ENCODE data around the gene DMC1. TPM values are rescaled to one million over a fixed set of nuclear protein-coding genes. Genes with fewer than 3 reads are reported as not detected.
A peak's percentile ranks its signal among the peaks of the same experiment; 100 is the strongest.

DMC1 gene
- total RNA-seq, 1 experiment from 2014 or later, result 0.89 TPM

GRCh38 chr22:38494939-38495338 lies 75.0 kb downstream of the DMC1 start:
- H3K4me1 ChIP-seq (ENCODE audit: control insufficient read depth in 1 of 2, insufficient read depth in 2 of 2, low read length in 2 of 2), result no peaks in the 10 kb centered on the region; a peak in 1 of 4 replicates
- H3K27ac ChIP-seq (ENCODE audit: low read depth, low read length), result no peak overlapping the region
- H3K9ac ChIP-seq (ENCODE audit: low read length), result no peak overlapping the region
- no peaks in the 10 kb centered on the region for H3K27me3 ChIP-seq (ENCODE audit: insufficient read depth, low read length)
- H3K9me2 ChIP-seq (ENCODE audit: insufficient read depth), result no peaks in the 10 kb centered on the region
- H3K4me2 ChIP-seq (ENCODE audit: low read length), result no peak overlapping the region
- DNase-seq (ENCODE audit: low read depth, low spot score), result no peak
- CTCF ChIA-PET, result no interaction called here
- H2AFZ ChIP-seq (ENCODE audit: low read depth, low read length, poor library complexity, severe bottlenecking), result no peak overlapping the region
- RAD21 ChIA-PET (ENCODE audit: low non-redundant PET in 1 of 2, low total read pairs in 2 of 2, uncharacterized antibody in 2 of 2, unreplicated experiment in 2 of 2), result no interaction called here
- H4K20me1 ChIP-seq (ENCODE audit: insufficient read depth), result peaks cover 45% of the 10 kb centered on the region; the same call in 1 of the 2 replicates
- BruUV-seq (replicated peaks), result no TSS peak
- H3K36me3 ChIP-seq (ENCODE audit: control insufficient read depth in 1 of 2, insufficient read depth in 2 of 2, low read length in 2 of 2), result peaks cover 89 to 90% of the 10 kb centered on the region in 2 experiments
- no peak overlapping the region for H3K4me3 ChIP-seq (replicated peaks in 1 of 2; ENCODE audit: low read depth in 1 of 2, low read length in 2 of 2)
- intact Hi-C loops (cut with micrococcal nuclease), result no loop called here
- TF ChIP-seq SIN3A (IDR thresholded peaks at IDR 0.05; ENCODE audit: low read depth) (no peak), ELF1 (IDR thresholded peaks at IDR 0.05; ENCODE audit: borderline replicate concordance, low read depth) (no peak), SRF (IDR thresholded peaks at IDR 0.05; ENCODE audit: low read depth) (no peak), FOSL1 (IDR thresholded peaks at IDR 0.05; ENCODE audit: low read depth) (no peak), EGR1 (IDR thresholded peaks at IDR 0.05; ENCODE audit: low read depth) (no peak)
- peaks cover 95% of the 10 kb centered on the region for H3K79me2 ChIP-seq (ENCODE audit: insufficient read depth, low read length)
- no peaks in the 10 kb centered on the region for H3K9me3 ChIP-seq (ENCODE audit: control insufficient read depth in 1 of 2, insufficient read depth in 1 of 2, low read depth in 1 of 2, low read length in 2 of 2)
- POLR2A ChIA-PET, result no interaction called here
- ATAC-seq, result 0 out of 2 replicates have a peak, but pooled peaks have one; percentile 21

GRCh38 chr22:38494498-38494897 lies 75.5 kb downstream of the DMC1 start:
- DNase-seq (ENCODE audit: low read depth, low spot score) (no peak), ATAC-seq (no peak)
- Histone ChIP-seq H3K9ac (ENCODE audit: low read length) (no peak overlapping the region), H3K9me3 (ENCODE audit: control insufficient read depth in 1 of 2, insufficient read depth in 1 of 2, low read depth in 1 of 2, low read length in 2 of 2) (no peaks in the 10 kb centered on the region), H3K4me3 (replicated peaks in 1 of 2; ENCODE audit: low read depth in 1 of 2, low read length in 2 of 2) (no peak overlapping the region), H4K20me1 (ENCODE audit: insufficient read depth) (peaks cover 44% of the 10 kb centered on the region; the same call in 1 of the 2 replicates), H2AFZ (ENCODE audit: low read depth, low read length, poor library complexity, severe bottlenecking) (no peak overlapping the region), H3K27me3 (ENCODE audit: insufficient read depth, low read length) (no peaks in the 10 kb centered on the region), H3K9me2 (ENCODE audit: insufficient read depth) (no peaks in the 10 kb centered on the region), H3K4me1 (ENCODE audit: control insufficient read depth in 1 of 2, insufficient read depth in 2 of 2, low read length in 2 of 2) (no peaks in the 10 kb centered on the region; a peak in 1 of 4 replicates), H3K36me3 (ENCODE audit: control insufficient read depth in 1 of 2, insufficient read depth in 2 of 2, low read length in 2 of 2) (peaks cover 90 to 91% of the 10 kb centered on the region in 2 experiments), H3K79me2 (ENCODE audit: insufficient read depth, low read length) (peaks cover 95% of the 10 kb centered on the region), H3K27ac (ENCODE audit: low read depth, low read length) (no peak overlapping the region), H3K4me2 (ENCODE audit: low read length) (no peak overlapping the region)
- no TSS peak for BruUV-seq (replicated peaks)
- RAD21 ChIA-PET (ENCODE audit: low non-redundant PET in 1 of 2, low total read pairs in 2 of 2, uncharacterized antibody in 2 of 2, unreplicated experiment in 2 of 2), result no interaction called here
- POLR2A ChIA-PET, result no interaction called here
- intact Hi-C loops (cut with micrococcal nuclease), result no loop called here
- CTCF ChIA-PET, result no interaction called here
- no peak for TF ChIP-seq EZH2phosphoT487 (IDR thresholded peaks at IDR 0.05; ENCODE audit: borderline replicate concordance)
- TF ChIP-seq RAD21 (IDR thresholded peaks at IDR 0.05; ENCODE audit: low read depth), result no peak
- TF ChIP-seq ZFX (IDR thresholded peaks at IDR 0.05), result no peak
- no peak for TF ChIP-seq ATF3 (IDR thresholded peaks at IDR 0.05)
- no peak for TF ChIP-seq MAX (IDR thresholded peaks at IDR 0.05)
- no peak for TF ChIP-seq SRF (IDR thresholded peaks at IDR 0.05; ENCODE audit: low read depth)
- no peak for TF ChIP-seq CEBPB (IDR thresholded peaks at IDR 0.05; ENCODE audit: low read depth)
- no peak for TF ChIP-seq SP1 (IDR thresholded peaks at IDR 0.05; ENCODE audit: low read depth)
- no peak for TF ChIP-seq ELF1 (IDR thresholded peaks at IDR 0.05; ENCODE audit: borderline replicate concordance, low read depth)
- no peak for TF ChIP-seq FOSL1 (IDR thresholded peaks at IDR 0.05; ENCODE audit: low read depth)
- TF ChIP-seq YY1 (IDR thresholded peaks at IDR 0.05; ENCODE audit: extremely low read depth, insufficient replicate concordance, low read depth, low read length), result no peak
- TF ChIP-seq CTCF (IDR thresholded peaks at IDR 0.05 in 2 of 3, conservative IDR thresholded peaks at IDR 0.05 in 1 of 3; ENCODE audit: borderline replicate concordance in 1 of 3, insufficient read depth in 1 of 3, low read depth in 2 of 3, low read length in 2 of 3), result no peak
- TF ChIP-seq ZBTB33 (IDR thresholded peaks at IDR 0.05; ENCODE audit: extremely low read depth, insufficient replicate concordance, low read length), result no peak
- TF ChIP-seq JUND (IDR thresholded peaks at IDR 0.05), result no peak
- no peak for TF ChIP-seq EGR1 (IDR thresholded peaks at IDR 0.05; ENCODE audit: low read depth)
- TF ChIP-seq TCF7L2 (IDR thresholded peaks at IDR 0.05; ENCODE audit: borderline replicate concordance, extremely low read depth, insufficient read depth, insufficient read length), result no peak
- no peak for TF ChIP-seq CBX3 (IDR thresholded peaks at IDR 0.05; ENCODE audit: low read depth)

All from HCT116 (cell line).